GM20431 (cell line): ENCODE measurements around the gene SHQ1.
"Not testable (repeated sequence)": the region's sequence is repeated elsewhere in the genome, so short reads cannot be mapped to it uniquely, and the experiment has no call there.

Experiments
- in situ Hi-C: fragments of 300-500 bp; cut with MseI, MboI; formaldehyde crosslinking; loops from one replicate; pipeline ENCODE4 v1.15.0; 2020; ENCODE audit warnings: low sequenced_read_pairs; ENCODE audit not compliant: unreplicated experiment

SHQ1 gene

GRCh38 chr3:72810063-72810462 is 38.2 kb downstream of the SHQ1 start:
- in situ Hi-C loops, result loop anchor here (25.0 kb wide), 2 partner anchors 148 to 348 kb away; no protein-coding TSS in a partner anchor

- in situ Hi-C loops, result loop anchor here (25.0 kb wide), 2 partner anchors 142 to 342 kb away; no protein-coding TSS in a partner anchor
Observed at GRCh38 chr3:72804361-72804760, 43.9 kb downstream of the SHQ1 start.

- in situ Hi-C loops, result loop anchor here (25.0 kb wide), 2 partner anchors 141 to 341 kb away; no protein-coding TSS in a partner anchor
Observed at GRCh38 chr3:72803573-72803972, 44.7 kb downstream of the SHQ1 start.

- in situ Hi-C loops, result loop anchor here (25.0 kb wide), 2 partner anchors 140 to 340 kb away; no protein-coding TSS in a partner anchor
Observed at GRCh38 chr3:72802001-72802400, 46.2 kb downstream of the SHQ1 start.

- in situ Hi-C loops, result loop anchor here (25.0 kb wide), 2 partner anchors 139 to 339 kb away; no protein-coding TSS in a partner anchor
Observed at GRCh38 chr3:72800869-72801268, 47.4 kb downstream of the SHQ1 start.

DNA sequence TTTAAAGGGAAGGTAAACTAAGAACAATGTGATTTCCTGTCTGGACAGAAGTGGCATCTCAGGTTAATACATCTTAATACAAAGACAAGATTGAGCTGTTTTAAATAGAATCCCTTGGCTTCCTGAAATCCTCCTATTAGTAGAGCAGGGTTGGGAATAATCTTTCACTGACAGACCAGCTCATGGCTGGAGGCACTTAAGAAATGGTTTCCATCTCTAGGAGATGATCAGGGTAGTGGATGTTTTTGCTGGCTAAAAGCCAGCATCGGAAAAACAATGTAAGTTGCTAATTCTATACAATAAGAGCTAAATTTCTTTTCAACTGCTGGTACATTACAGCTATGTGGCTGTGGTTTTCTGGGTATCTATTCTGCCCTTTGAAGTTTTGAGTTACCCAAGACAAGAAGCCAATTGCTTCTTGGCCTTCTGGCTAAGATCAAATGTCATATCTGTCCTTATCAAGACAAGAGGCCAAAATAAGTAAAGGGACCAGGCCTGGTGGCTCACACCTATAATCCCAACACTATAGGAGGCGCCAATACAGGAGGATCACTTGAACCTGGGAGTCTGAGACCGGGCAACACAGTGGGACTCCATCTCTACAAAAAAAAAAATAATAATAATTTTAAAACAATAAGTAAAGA is 49.6 kb downstream of the SHQ1 start:
- in situ Hi-C loops, result no loop called here

- in situ Hi-C loops, result no loop called here
Observed at GRCh38 chr3:72797773-72798543, 50.3 kb downstream of the SHQ1 start.

- in situ Hi-C loops, result no loop called here
Observed at GRCh38 chr3:72794079-72794478, 54.2 kb downstream of the SHQ1 start.

DNA sequence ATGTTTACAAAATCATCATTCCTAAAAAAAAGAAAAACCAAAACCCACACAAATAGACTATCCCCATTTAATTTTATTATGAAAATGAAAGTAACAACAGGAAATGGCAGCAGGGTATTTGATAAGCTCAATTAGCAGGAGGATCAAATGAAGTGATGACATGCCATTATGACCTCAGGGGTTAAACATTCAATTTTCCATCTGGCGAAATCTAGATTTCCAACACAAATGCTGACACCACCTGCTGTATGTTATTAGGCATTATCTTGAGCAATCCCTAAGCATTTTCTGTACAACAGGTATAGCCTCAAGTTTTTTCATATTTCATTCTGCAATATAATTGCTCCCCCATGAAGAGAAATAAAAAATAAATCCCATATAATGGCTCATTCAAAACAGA is 57.1 kb downstream of the SHQ1 start:
- in situ Hi-C loops, result no loop called here

GRCh38 chr3:72789786-72790185 is 58.5 kb downstream of the SHQ1 start:
- in situ Hi-C loops, result no loop called here

- in situ Hi-C loops, result not testable (repeated sequence)
Observed at GRCh38 chr3:72788232-72788631, 60.0 kb downstream of the SHQ1 start.

GRCh38 chr3:72786668-72787067 is 61.6 kb downstream of the SHQ1 start:
- in situ Hi-C loops, result no loop called here

- in situ Hi-C loops, result no loop called here
Observed at GRCh38 chr3:72784226-72784625, 64.0 kb downstream of the SHQ1 start.

GRCh38 chr3:72782521-72782920 is 65.7 kb downstream of the SHQ1 start:
- in situ Hi-C loops, result no loop called here

- in situ Hi-C loops, result no loop called here
Observed at GRCh38 chr3:72769758-72770540, 78.3 kb downstream of the SHQ1 start.

- in situ Hi-C loops, result no loop called here
Observed at GRCh38 chr3:72768936-72769335, 79.3 kb downstream of the SHQ1 start.

- in situ Hi-C loops, result no loop called here
Observed at GRCh38 chr3:72768481-72768880, 79.8 kb downstream of the SHQ1 start.

DNA sequence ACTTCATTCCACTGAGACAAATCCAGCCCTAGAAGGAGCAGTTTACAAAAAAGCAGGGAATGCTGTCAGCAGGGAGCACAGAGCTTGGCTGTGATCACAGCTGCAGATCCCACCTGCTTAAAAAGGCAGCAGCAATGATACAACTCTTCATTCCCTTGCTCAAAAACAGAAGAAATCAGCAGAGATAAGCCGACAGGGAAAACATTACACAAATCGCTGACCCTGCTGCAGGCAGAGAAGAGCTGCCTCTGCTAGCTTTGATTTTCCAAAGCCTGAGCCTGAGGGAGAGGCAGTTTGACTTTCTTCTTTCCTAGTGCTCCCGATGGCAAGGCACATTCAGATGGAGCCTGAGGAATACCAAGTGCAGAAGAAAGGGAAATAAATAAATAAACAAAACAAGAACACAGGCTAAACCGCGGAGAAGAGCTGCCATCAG is 80.2 kb downstream of the SHQ1 start:
- in situ Hi-C loops, result no loop called here

DNA sequence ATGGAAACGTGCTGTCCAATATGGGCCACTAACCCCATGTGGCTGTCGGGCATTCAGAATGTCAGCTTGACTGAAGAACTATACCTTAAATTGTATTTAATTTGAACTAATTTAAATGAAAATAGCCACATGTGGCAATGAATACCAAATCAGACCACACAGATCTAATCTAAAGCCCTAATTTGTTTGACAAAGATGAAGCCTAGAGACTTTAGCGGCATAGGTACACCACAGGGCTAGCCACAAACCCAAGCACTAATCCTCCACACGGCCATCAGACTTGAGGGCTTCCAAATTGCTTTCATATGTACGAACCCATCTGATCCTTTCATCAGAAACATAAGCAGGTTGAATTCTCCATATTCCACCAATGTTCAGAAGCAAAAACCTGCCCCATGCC is 81.4 kb downstream of the SHQ1 start:
- in situ Hi-C loops, result no loop called here

GRCh38 chr3:72763751-72764440 is 84.3 kb downstream of the SHQ1 start:
- in situ Hi-C loops, result no loop called here
